Fibroblast of lung (primary cell): ENCODE data around the gene KCNK18. TPM values are rescaled to one million over a fixed set of nuclear protein-coding genes. Genes with fewer than 3 reads are reported as not detected.

Experiments
- DNase-seq, 2 donors: peaks; one replicate each; pipeline versions ENCODE4 v3.0.0 to v3.0.0-alpha.2; 2010; ENCODE audit warnings: low read depth in 2 of 2
- H2AFZ ChIP-seq: 2 replicates; pipeline ENCODE4 v1.5.1; 2012; ENCODE audit warnings: low read length, control low read depth, inconsistent platforms
- H3K27ac ChIP-seq: 2 replicates; pipeline ENCODE4 v1.5.1; 2011; ENCODE audit warnings: low read length, control low read depth; ENCODE audit not compliant: insufficient read depth
- H3K27me3 ChIP-seq: 2 replicates; pipeline ENCODE4 v1.5.1; 2011; ENCODE audit warnings: mild to moderate bottlenecking, low read length; ENCODE audit not compliant: control insufficient read depth, insufficient read depth
- H3K36me3 ChIP-seq: 2 replicates; pipeline ENCODE4 v1.5.1; 2011; ENCODE audit warnings: low read length; ENCODE audit not compliant: control insufficient read depth, insufficient read depth
- H3K4me1 ChIP-seq: 2 replicates; pipeline ENCODE4 v1.5.1; 2011; ENCODE audit warnings: low read length; ENCODE audit not compliant: control insufficient read depth, insufficient read depth; ENCODE audit errors: extremely low read depth
- H3K4me2 ChIP-seq: 2 replicates; pipeline ENCODE4 v1.5.1; 2011; ENCODE audit warnings: low read length, control low read depth; ENCODE audit not compliant: insufficient read depth; ENCODE audit errors: extremely low read depth
- H3K4me3 ChIP-seq, 4 experiments: fragments of 200-600 bp in 1 of 4; sonication (generic) in 1 of 4; replicated peaks in 1 of 4; 2 replicates each; pipeline ENCODE4 v1.5.1; 2011 to 2016; ENCODE audit warnings: low read length in 4 of 4, low read depth in 3 of 4, mild to moderate bottlenecking in 3 of 4, control low read depth in 2 of 4, inconsistent platforms in 1 of 4, mixed read lengths in 1 of 4; ENCODE audit not compliant: insufficient read depth in 1 of 4; ENCODE audit errors: control extremely low read depth in 1 of 4
- H3K79me2 ChIP-seq: 2 replicates; pipeline ENCODE4 v1.5.1; 2012; ENCODE audit warnings: mild to moderate bottlenecking, low read length, inconsistent platforms; ENCODE audit not compliant: control insufficient read depth, insufficient read depth
- H3K9ac ChIP-seq: 2 replicates; pipeline ENCODE4 v1.5.1; 2011; ENCODE audit warnings: mild to moderate bottlenecking, low read length, control low read depth; ENCODE audit not compliant: insufficient read depth
- H3K9me3 ChIP-seq: 2 replicates; pipeline ENCODE4 v1.5.1; 2012; ENCODE audit warnings: low read depth, low read length; ENCODE audit not compliant: control insufficient read depth, insufficient read depth
- H4K20me1 ChIP-seq: 2 replicates; pipeline ENCODE4 v1.5.1; 2011; ENCODE audit warnings: low read length; ENCODE audit not compliant: control insufficient read depth, insufficient read depth; ENCODE audit errors: extremely low read depth
- CTCF ChIP-seq, 2 donors: IDR thresholded peaks in 1 of 2; conservative IDR thresholded peaks in 1 of 2; 1 replicate in 1 of 2; 2 replicates in 1 of 2; pipeline ENCODE4 v1.5.1; 2011 to 2012; ENCODE audit warnings: low read length in 2 of 2, control low read depth in 1 of 2, inconsistent platforms in 1 of 2, low read depth in 1 of 2, mild to moderate bottlenecking in 1 of 2
- EZH2 ChIP-seq: IDR thresholded peaks from 2 replicates; pipeline ENCODE4 v1.5.1; 2012; ENCODE audit warnings: low read length, control low read depth, mild to moderate bottlenecking; ENCODE audit errors: missing control alignments
- polyA plus RNA-seq, 2 donors: library from polyadenylated mRNA; depleted of rRNA in 1 of 2; stranded (reverse) in 1 of 2; unstranded in 1 of 2; fragments of >200 nt; gene quantifications; 2 replicates each; pipeline ENCODE4 v1.2.1, GENCODE V29; 2011 to 2012; ENCODE audit warnings: missing spikeins in 1 of 2
- total RNA-seq: library from RNA; depleted of rRNA; stranded (reverse); fragments of >200 nt; gene quantifications from 2 replicates; pipeline ENCODE4 v1.2.1, GENCODE V29; 2014

Gene KCNK18
- total and polyA plus RNA-seq, 2 donors (not counting 1 experiment from before 2014, with no cell fraction given) = not detected

GRCh38 chr10:117250411-117250810 is 53.1 kb downstream of the KCNK18 start:
- Histone ChIP-seq H3K27ac (no peak overlapping the region), H4K20me1 (no peaks in the 10 kb centered on the region), H3K36me3 (no peaks in the 10 kb centered on the region), H3K4me1 (no peaks in the 10 kb centered on the region), H2AFZ (no peak overlapping the region), H3K4me3 (no peak overlapping the region), H3K9me3 (no peaks in the 10 kb centered on the region), H3K79me2 (no peaks in the 10 kb centered on the region), H3K9ac (no peak overlapping the region), H3K27me3 (no peaks in the 10 kb centered on the region), H3K4me2 (no peak overlapping the region)
- no peak for DNase-seq
- TF ChIP-seq EZH2 = no peak
- no peak for TF ChIP-seq CTCF (conservative IDR thresholded peaks at IDR 0.05 in 1 of 2, IDR thresholded peaks at IDR 0.05 in 1 of 2; ENCODE audit: low read depth in 1 of 2, low read length in 2 of 2)

GRCh38 chr10:117253908-117254307 is 56.6 kb downstream of the KCNK18 start:
- TF ChIP-seq CTCF (conservative IDR thresholded peaks at IDR 0.05 in 1 of 2, IDR thresholded peaks at IDR 0.05 in 1 of 2; ENCODE audit: low read depth in 1 of 2, low read length in 2 of 2) (no peak), EZH2 (no peak)
- Histone ChIP-seq H2AFZ (no peak overlapping the region), H3K4me1 (no peaks in the 10 kb centered on the region), H3K36me3 (no peaks in the 10 kb centered on the region), H3K4me3 (no peak overlapping the region), H4K20me1 (no peaks in the 10 kb centered on the region), H3K9ac (no peak overlapping the region), H3K79me2 (no peaks in the 10 kb centered on the region), H3K27ac (no peak overlapping the region), H3K4me2 (no peak overlapping the region), H3K27me3 (no peaks in the 10 kb centered on the region), H3K9me3 (no peaks in the 10 kb centered on the region)
- no peak for DNase-seq

DNA sequence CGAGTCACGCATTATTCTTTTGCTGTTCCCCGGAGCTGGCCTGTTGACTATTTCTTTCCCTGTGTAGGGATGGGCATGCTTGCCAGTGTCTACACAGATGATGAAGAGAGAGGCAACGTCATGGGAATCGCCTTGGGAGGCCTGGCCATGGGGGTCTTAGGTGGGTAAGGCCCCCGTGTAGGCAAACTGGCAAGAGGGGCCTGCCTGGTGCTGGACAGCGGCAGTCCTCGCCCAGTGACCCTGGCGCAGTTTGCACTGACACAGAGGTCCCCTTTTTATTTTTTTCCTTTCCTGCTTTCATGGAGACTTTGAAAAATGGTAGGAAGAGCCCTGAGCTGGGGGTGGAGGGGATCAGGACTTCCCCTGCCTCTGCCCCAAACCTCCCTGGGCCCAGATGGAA is 57.0 kb downstream of the KCNK18 start:
- H3K4me3 ChIP-seq = no peak overlapping the region
- no peaks in the 10 kb centered on the region for H3K27me3 ChIP-seq
- H3K4me2 ChIP-seq = no peak overlapping the region
- no peak overlapping the region for H3K27ac ChIP-seq
- no peaks in the 10 kb centered on the region for H4K20me1 ChIP-seq
- H2AFZ ChIP-seq = no peak overlapping the region
- H3K79me2 ChIP-seq = no peaks in the 10 kb centered on the region
- no peak overlapping the region for H3K9ac ChIP-seq
- no peak for DNase-seq
- H3K36me3 ChIP-seq = no peaks in the 10 kb centered on the region
- H3K9me3 ChIP-seq = no peaks in the 10 kb centered on the region
- H3K4me1 ChIP-seq = no peaks in the 10 kb centered on the region
- no peak for TF ChIP-seq CTCF (conservative IDR thresholded peaks at IDR 0.05 in 1 of 2, IDR thresholded peaks at IDR 0.05 in 1 of 2; ENCODE audit: low read depth in 1 of 2, low read length in 2 of 2)
- no peak for TF ChIP-seq EZH2
